K562 (cell line): Measurements from ENCODE around the gene FAM50B. TPM values are rescaled to one million over a fixed set of nuclear protein-coding genes. Genes with fewer than 3 reads are reported as not detected.
A peak's percentile ranks its signal among the peaks of the same experiment; 100 is the strongest.

Experiments
- ATAC-seq: fragments of 200-7000 bp; cut with Tn5 transposase; 3 replicates; pipeline ENCODE4 v1.9.1; 2020; ENCODE audit warnings: moderate library complexity
- BruUV-seq: library from RNA; stranded (reverse); fragments of 400-500 nt; replicated peaks from 2 replicates; lab custom pipeline; 2021; lab: Mats Ljungman, UMichigan
- CTCF ChIA-PET: fragments of 300-600 bp; formaldehyde crosslinking; extraction: SDS; loops from one replicate; lab custom pipeline; 2021; ENCODE audit warnings: low intra/inter-chr PET ratio; lab: Yijun Ruan, JAX
- POLR2A ChIA-PET: fragments of 300-600, 350-650 bp; sonication (Branson Sonifier 250); formaldehyde crosslinking; extraction: SDS; loops from one replicate; lab custom pipeline; 2021; ENCODE audit warnings: antibody characterized with exemption, inconsistent platforms; lab: Yijun Ruan, JAX
- DNase-seq, 4 experiments: peaks; one replicate each; pipeline versions ENCODE4 v3.0.0 to v3.0.0-alpha.2; 2011 to 2018; ENCODE audit warnings: low spot score in 3 of 4, mixed read lengths in 3 of 4; ENCODE audit errors: extremely low read depth in 1 of 4
- FAIRE-seq: peaks from 2 replicates; lab custom pipeline; 2011; peaks lifted over from hg19 to GRCh38; lab: Jason Lieb, UNC
- H2AFZ ChIP-seq: 2 replicates; pipeline ENCODE4 v1.6.0; 2011; ENCODE audit warnings: low read depth, low read length, control low read depth, inconsistent platforms
- H3K27ac ChIP-seq: fragments of 200-600 bp; 3 replicates; pipeline ENCODE4 v1.8.0; 2011; ENCODE audit warnings: low read depth, mild to moderate bottlenecking, control low read depth, inconsistent platforms, low read length, moderate library complexity, mixed read lengths; ENCODE audit errors: extremely low read depth
- H3K27me3 ChIP-seq, 2 experiments: fragments of 300-600 bp in 1 of 2; 2 replicates in 1 of 2; 3 replicates in 1 of 2; pipeline versions ENCODE4 v1.6.0 to v1.8.0; 2011; ENCODE audit warnings: inconsistent platforms in 2 of 2, low read length in 2 of 2, mild to moderate bottlenecking in 1 of 2, mixed read lengths in 1 of 2, moderate library complexity in 1 of 2; ENCODE audit not compliant: control insufficient read depth in 2 of 2, insufficient read depth in 2 of 2
- H3K36me3 ChIP-seq: fragments of 300-600 bp; 3 replicates; pipeline ENCODE4 v1.8.0; 2011; ENCODE audit warnings: mild to moderate bottlenecking, low read length, inconsistent platforms; ENCODE audit not compliant: control insufficient read depth, insufficient read depth
- H3K4me1 ChIP-seq, 2 experiments: fragments of 200-600 bp in 1 of 2; replicated peaks in 1 of 2; 2 replicates in 1 of 2; 3 replicates in 1 of 2; pipeline versions ENCODE4 v1.5.1 to v1.8.0; 2011; ENCODE audit warnings: inconsistent platforms in 2 of 2, low read length in 2 of 2, mild to moderate bottlenecking in 1 of 2, mixed read lengths in 1 of 2, moderate library complexity in 1 of 2; ENCODE audit not compliant: control insufficient read depth in 2 of 2, insufficient read depth in 2 of 2
- H3K4me2 ChIP-seq: 2 replicates; pipeline ENCODE4 v1.6.1; 2011; ENCODE audit warnings: low read length, control low read depth, inconsistent platforms, mixed read lengths; ENCODE audit not compliant: insufficient read depth
- H3K4me3 ChIP-seq: fragments of 200-600 bp; sonication (generic), shearing (Covaris generic); 2 replicates; pipeline ENCODE4 v1.5.1; 2016; ENCODE audit warnings: control low read depth, inconsistent platforms
- H3K79me2 ChIP-seq: fragments of 200-600 bp; 3 replicates; pipeline ENCODE4 v1.8.0; 2011; ENCODE audit warnings: low read length, inconsistent platforms; ENCODE audit not compliant: control insufficient read depth, insufficient read depth
- H3K9ac ChIP-seq, 2 experiments: 2 replicates each; pipeline versions ENCODE4 v1.6.0 to v1.6.1; 2011; ENCODE audit warnings: low read depth in 2 of 2, low read length in 2 of 2, control low read depth in 1 of 2, inconsistent platforms in 1 of 2, mild to moderate bottlenecking in 1 of 2, mixed read lengths in 1 of 2; ENCODE audit not compliant: insufficient read depth in 1 of 2
- H3K9me1 ChIP-seq: one replicate; pipeline ENCODE4 v1.6.0; 2011; ENCODE audit warnings: inconsistent platforms, mild to moderate bottlenecking, low read length, moderate library complexity; ENCODE audit not compliant: control insufficient read depth, insufficient read depth
- H3K9me3 ChIP-seq: replicated peaks from 2 replicates; pipeline ENCODE4 v1.5.1; 2011; ENCODE audit warnings: low read depth, low read length, inconsistent platforms; ENCODE audit not compliant: control insufficient read depth, insufficient read depth
- H4K20me1 ChIP-seq: replicated peaks from 2 replicates; pipeline ENCODE4 v1.6.1; 2011; ENCODE audit warnings: low read length, inconsistent platforms, mixed read lengths; ENCODE audit not compliant: control insufficient read depth, insufficient read depth
- CEBPB ChIP-seq: fragments of 450-650 bp; IDR thresholded peaks from 2 replicates; pipeline ENCODE4 v1.6.1; 2016; ENCODE audit warnings: missing genetic modification characterization, missing compliant biosample characterization
- CEBPG ChIP-seq, 3 experiments: fragments of 200-800 bp in 1 of 3; sonication (Bioruptor generic) in 1 of 3; sonication (generic) in 1 of 3; formaldehyde crosslinking in 1 of 3; IDR thresholded peaks in 2 of 3; conservative IDR thresholded peaks in 1 of 3; 2 replicates each; pipeline versions ENCODE4 v1.6.1 to v1.8.0; 2016 to 2022; ENCODE audit warnings: missing compliant biosample characterization in 2 of 3, missing genetic modification characterization in 2 of 3, mild to moderate bottlenecking in 1 of 3, missing genetic modification reagents in 1 of 3
- GATA2 ChIP-seq: sonication (generic); formaldehyde crosslinking; IDR thresholded peaks from 2 replicates; pipeline ENCODE4 v1.4.0; 2020; ENCODE audit warnings: mild to moderate bottlenecking, missing genetic modification reagents
- MECOM ChIP-seq: fragments of 250-450 bp; sonication (Bioruptor Pico); IDR thresholded peaks from 2 replicates; pipeline ENCODE4 v1.8.0; 2022; ENCODE audit warnings: inconsistent platforms
- MEF2D ChIP-seq: conservative IDR thresholded peaks from 2 replicates; pipeline ENCODE4 v1.6.1; 2016; ENCODE audit warnings: low read depth, missing genetic modification characterization, missing compliant biosample characterization
- MYNN ChIP-seq, 2 experiments: sonication (generic); formaldehyde crosslinking in 1 of 2; IDR thresholded peaks; 2 replicates each; pipeline versions ENCODE4 v1.5.0 to v1.6.1; 2016 to 2020; ENCODE audit warnings: antibody characterized with exemption in 1 of 2, missing genetic modification reagents in 1 of 2
- NONO ChIP-seq, 2 experiments: fragments of 200-400 bp in 1 of 2; fragments of 450-650 bp in 1 of 2; formaldehyde crosslinking in 1 of 2; IDR thresholded peaks; 2 replicates each; pipeline ENCODE4 v1.6.1; 2017; ENCODE audit warnings: low read depth in 2 of 2, mild to moderate bottlenecking in 2 of 2, moderate library complexity in 2 of 2, low read length in 1 of 2
- PTTG1 ChIP-seq: fragments of 450-650 bp; IDR thresholded peaks from 2 replicates; pipeline ENCODE4 v1.6.1; 2016; ENCODE audit warnings: low read depth, mild to moderate bottlenecking, missing genetic modification characterization, missing compliant biosample characterization
- TAF9B ChIP-seq: fragments of 450-650 bp; IDR thresholded peaks from 2 replicates; pipeline ENCODE4 v1.6.1; 2018; ENCODE audit warnings: mild to moderate bottlenecking; ENCODE audit not compliant: partially characterized antibody
- WGBS: fragments of 100-300 bp; shearing (Covaris generic); methylation state at CpG from one replicate; pipeline ENCODE4 v1.1.6; 2016; ENCODE audit warnings: low coverage, mixed read lengths; ENCODE audit not compliant: insufficient coverage; ENCODE audit errors: missing lambda C conversion rate; 5-methylcytosine and 5-hydroxymethylcytosine counted together
- in situ Hi-C: fragments of 300-500 bp; cut with MboI; formaldehyde crosslinking; loops from 4 replicates; pipeline ENCODE4 v1.15.0; 2018; ENCODE audit warnings: inconsistent platforms, mixed read lengths
- intact Hi-C: fragments of 100-400 bp; cut with micrococcal nuclease; formaldehyde crosslinking; loops from 2 replicates; pipeline ENCODE4 v1.14.2; 2022
- polyA plus RNA-seq, 8 experiments: library from polyadenylated mRNA; depleted of rRNA in 4 of 8; stranded (reverse) in 5 of 8; unstranded in 3 of 8; fragments of >200 nt; fragmentation: Nextera tagmentation in 2 of 8; fragmentation: Illumina TruSeq in 1 of 8; extraction: Ambion mirVana in 2 of 8; extraction: Trizol in 1 of 8; gene quantifications; 2 replicates each; pipeline versions ENCODE4 v1.2.1 to v1.2.3, GENCODE V29; 2011 to 2014; ENCODE audit warnings: inconsistent platforms in 1 of 8, missing spikeins in 1 of 8
- total RNA-seq, 7 experiments: library from RNA; depleted of rRNA in 6 of 7; stranded (reverse); fragments of >200 nt in 6 of 7; fragmentation: Illumina TruSeq in 2 of 7; extraction: Trizol in 2 of 7; gene quantifications; 2 replicates each; pipeline versions ENCODE4 v1.2.1 to v1.2.3, GENCODE V29; 2011 to 2021; ENCODE audit warnings: low replicate concordance in 1 of 7
- TF ChIP-seq, protein P1 (sequence below): sonication (generic); formaldehyde crosslinking; IDR thresholded peaks from 2 replicates; pipeline ENCODE4 v1.8.0; 2022; ENCODE audit warnings: mild to moderate bottlenecking, missing genetic modification reagents
- TF ChIP-seq, protein P2 (sequence below): IDR thresholded peaks from 2 replicates; pipeline ENCODE4 v1.6.1; 2016; ENCODE audit warnings: missing genetic modification characterization, missing compliant biosample characterization

Gene FAM50B
- total and polyA plus RNA-seq, 9 of the 15 experiments (the other 6 are each of a cell fraction or from before 2014, with no cell fraction given): 0.09 to 0.16 (median 0.13) TPM; not detected in 6

- in situ Hi-C loops: no loop called here
- POLR2A ChIA-PET: no interaction called here
- intact Hi-C loops: no loop called here
- FAIRE-seq (no peak), ATAC-seq (no peak)
- CTCF ChIA-PET: no interaction called here
- Histone ChIP-seq H3K36me3 (no peaks in the 10 kb centered on the region), H4K20me1 (no peaks in the 10 kb centered on the region; the same call in 1 of the 2 replicates), H3K9me3 (no peaks in the 10 kb centered on the region)
- TF ChIP-seq, protein P1, sequence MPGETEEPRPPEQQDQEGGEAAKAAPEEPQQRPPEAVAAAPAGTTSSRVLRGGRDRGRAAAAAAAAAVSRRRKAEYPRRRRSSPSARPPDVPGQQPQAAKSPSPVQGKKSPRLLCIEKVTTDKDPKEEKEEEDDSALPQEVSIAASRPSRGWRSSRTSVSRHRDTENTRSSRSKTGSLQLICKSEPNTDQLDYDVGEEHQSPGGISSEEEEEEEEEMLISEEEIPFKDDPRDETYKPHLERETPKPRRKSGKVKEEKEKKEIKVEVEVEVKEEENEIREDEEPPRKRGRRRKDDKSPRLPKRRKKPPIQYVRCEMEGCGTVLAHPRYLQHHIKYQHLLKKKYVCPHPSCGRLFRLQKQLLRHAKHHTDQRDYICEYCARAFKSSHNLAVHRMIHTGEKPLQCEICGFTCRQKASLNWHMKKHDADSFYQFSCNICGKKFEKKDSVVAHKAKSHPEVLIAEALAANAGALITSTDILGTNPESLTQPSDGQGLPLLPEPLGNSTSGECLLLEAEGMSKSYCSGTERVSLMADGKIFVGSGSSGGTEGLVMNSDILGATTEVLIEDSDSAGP: no peak
- no peak for TF ChIP-seq TAF9B
- TF ChIP-seq MYNN (IDR thresholded peaks at IDR 0.05): no peak
- TF ChIP-seq MYNN (CRISPR knock-in tag; IDR thresholded peaks at IDR 0.05): no peak
- no peak for TF ChIP-seq PTTG1 (tag)
- TF ChIP-seq MEF2D (tag): no peak
- no peak for TF ChIP-seq NONO (IDR thresholded peaks at IDR 0.05; ENCODE audit: low read depth in 2 of 2, low read length in 1 of 2)
- peak; percentile 67 for TF ChIP-seq CEBPB (tag)
- TF ChIP-seq MECOM: no peak
- no peak for TF ChIP-seq GATA2
- no peak for TF ChIP-seq CEBPG (CRISPR knock-in tag; IDR thresholded peaks at IDR 0.05)
- TF ChIP-seq CEBPG (tag; conservative IDR thresholded peaks at IDR 0.05 in 1 of 2, IDR thresholded peaks at IDR 0.05 in 1 of 2): peak in 1 of 2 experiments; percentile 53; a peak in 2 of 4 replicates
- TF ChIP-seq, protein P2, sequence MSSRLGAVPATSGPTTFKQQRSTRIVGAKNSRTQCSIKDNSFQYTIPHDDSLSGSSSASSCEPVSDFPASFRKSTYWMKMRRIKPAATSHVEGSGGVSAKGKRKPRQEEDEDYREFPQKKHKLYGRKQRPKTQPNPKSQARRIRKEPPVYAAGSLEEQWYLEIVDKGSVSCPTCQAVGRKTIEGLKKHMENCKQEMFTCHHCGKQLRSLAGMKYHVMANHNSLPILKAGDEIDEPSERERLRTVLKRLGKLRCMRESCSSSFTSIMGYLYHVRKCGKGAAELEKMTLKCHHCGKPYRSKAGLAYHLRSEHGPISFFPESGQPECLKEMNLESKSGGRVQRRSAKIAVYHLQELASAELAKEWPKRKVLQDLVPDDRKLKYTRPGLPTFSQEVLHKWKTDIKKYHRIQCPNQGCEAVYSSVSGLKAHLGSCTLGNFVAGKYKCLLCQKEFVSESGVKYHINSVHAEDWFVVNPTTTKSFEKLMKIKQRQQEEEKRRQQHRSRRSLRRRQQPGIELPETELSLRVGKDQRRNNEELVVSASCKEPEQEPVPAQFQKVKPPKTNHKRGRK: no peak
- TF ChIP-seq, all 486 proteins: peak for 2
- no peak overlapping the region for H3K9ac ChIP-seq
- no TSS peak for BruUV-seq
- H3K79me2 ChIP-seq: no peaks in the 10 kb centered on the region
- no peak for DNase-seq
- no peak overlapping the region for H3K4me2 ChIP-seq
- peaks cover 19 to 56% of the 10 kb centered on the region in 2 experiments for H3K27me3 ChIP-seq
- no peak overlapping the region for H3K27ac ChIP-seq
- no peak overlapping the region for H2AFZ ChIP-seq
- H3K9me1 ChIP-seq: no peaks in the 10 kb centered on the region
- no peak overlapping the region for H3K4me3 ChIP-seq
- WGBS: 3% methylated on average over 2 of the region's 2 CpGs
- peaks cover 4 to 10% of the 10 kb centered on the region in 2 experiments; a peak in 2 of 5 replicates for H3K4me1 ChIP-seq
These were observed 34.6 kb upstream of the FAM50B start for GRCh38 chr6:3814539-3814938.
